Measurements from ENCODE around the gene PITPNM1. TPM values are rescaled to one million over a fixed set of nuclear protein-coding genes. Genes with fewer than 3 reads are reported as not detected.

PITPNM1 gene
- polyA plus RNA-seq, 1 donor from 2014 or later: 40.6 TPM

DNA sequence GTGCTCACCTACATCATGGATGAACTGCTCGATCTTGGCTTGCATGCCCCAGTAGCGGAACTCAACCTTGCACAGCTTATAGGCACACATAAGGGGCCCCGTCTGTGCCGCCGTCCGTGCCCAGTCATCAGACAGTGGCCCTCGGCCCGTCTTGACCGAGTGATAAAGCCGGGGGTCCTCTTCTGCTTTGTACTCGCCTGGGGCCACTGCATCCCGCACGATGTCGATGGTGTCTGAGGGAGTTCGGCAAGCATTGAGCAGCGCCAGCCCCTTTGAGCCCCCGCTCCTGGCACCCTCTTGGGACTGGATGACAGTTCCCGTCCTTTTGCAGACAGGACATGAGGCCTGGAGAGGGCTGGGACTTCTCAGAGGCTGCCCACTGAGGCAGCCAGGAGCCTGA lies 3.3 kb downstream of the PITPNM1 start:
- peaks cover 3% of the 10 kb centered on the region for H3K36me3 Mint-ChIP-seq
- H3K27me3 Mint-ChIP-seq: no peaks in the 10 kb centered on the region
- H3K4me1 Mint-ChIP-seq: peaks cover 18 to 24% (median 19%) of the 10 kb centered on the region in 3 donors
- H3K9me3 Mint-ChIP-seq: no peaks in the 10 kb centered on the region
- peak overlapping the region in 1 of 3 donors; percentile 54 for H3K27ac Mint-ChIP-seq
- no peak overlapping the region for H3K4me3 Mint-ChIP-seq

DNA sequence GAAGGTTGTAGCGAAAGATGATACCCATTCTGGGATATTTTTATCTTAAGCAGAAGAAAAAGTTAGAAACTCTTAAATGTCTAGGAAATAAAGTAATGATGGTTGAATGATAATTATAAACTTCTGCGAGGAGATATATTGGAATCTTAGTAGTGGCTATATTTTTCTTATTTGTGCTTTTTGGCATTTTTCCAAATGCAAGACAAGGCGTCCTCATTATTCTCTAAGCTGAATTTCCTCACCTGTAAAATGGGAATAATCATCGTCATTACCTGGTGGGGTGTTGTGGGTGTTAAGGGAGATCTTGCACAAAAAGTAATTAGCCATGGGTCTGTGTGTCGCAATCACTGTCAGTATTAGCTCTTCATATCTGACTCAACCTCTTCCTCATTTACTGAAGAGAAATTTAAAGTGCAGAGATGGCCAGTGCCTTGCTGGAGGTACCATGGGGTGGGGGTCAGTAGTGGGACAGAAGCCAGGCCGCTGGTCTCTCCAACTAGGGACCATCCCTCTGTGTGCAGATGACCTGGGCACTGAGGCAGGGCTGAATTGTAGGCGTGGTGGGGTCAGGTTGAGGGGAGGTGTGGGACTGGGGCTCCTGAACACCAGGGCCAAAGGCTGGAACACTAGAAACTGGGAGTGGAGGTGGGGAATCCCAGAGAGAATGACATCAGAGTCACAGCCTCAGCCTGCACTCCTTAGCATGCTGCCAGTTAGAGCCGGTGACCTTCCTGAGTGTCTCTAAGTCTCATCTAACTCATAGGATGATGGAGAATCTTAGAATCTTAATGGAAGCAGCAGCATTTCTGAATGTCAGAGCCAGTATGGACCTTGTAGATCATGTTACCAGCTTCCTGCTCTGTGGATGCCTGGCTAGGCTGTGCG lies 4.1 kb downstream of the PITPNM1 start:
- Mint-ChIP-seq H3K4me3 (peak overlapping the region in 2 of 4 donors; percentile 13 to 64), H3K36me3 (peaks cover 2% of the 10 kb centered on the region), H3K4me1 (peaks cover 13 to 19% (median 14%) of the 10 kb centered on the region in 3 donors)

DNA sequence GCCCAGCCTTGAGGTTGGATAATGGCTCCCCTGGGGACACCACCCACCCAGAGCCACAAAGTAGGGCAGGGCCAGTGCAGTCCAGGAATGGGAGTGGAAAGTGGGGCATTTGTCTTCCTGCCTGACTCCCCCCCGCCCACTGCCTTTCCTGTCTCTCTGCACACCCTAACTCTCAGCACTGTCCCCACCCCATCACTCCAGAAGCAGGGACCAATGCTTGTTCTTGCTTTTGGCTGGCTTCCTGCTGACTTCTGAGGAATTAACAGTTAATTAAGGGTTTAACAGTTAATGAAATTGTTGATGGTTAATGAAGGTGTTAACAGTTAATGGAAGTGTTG lies 4.7 kb downstream of the PITPNM1 start:
- H3K4me1 Mint-ChIP-seq: peaks cover 11 to 14% (median 14%) of the 10 kb centered on the region in 3 donors
- H3K4me3 Mint-ChIP-seq: peak overlapping the region in 1 of 4 donors; percentile 64
- no peaks in the 10 kb centered on the region for H3K27me3 Mint-ChIP-seq
- peaks cover 2% of the 10 kb centered on the region for H3K36me3 Mint-ChIP-seq
- peak overlapping the region in 2 of 3 donors; percentile 47 to 54 for H3K27ac Mint-ChIP-seq
- H3K9me3 Mint-ChIP-seq: no peaks in the 10 kb centered on the region

More for the DNA sequence above, 4.1 kb downstream of the PITPNM1 start:
- no peaks in the 10 kb centered on the region for H3K27me3 Mint-ChIP-seq
- H3K9me3 Mint-ChIP-seq: no peaks in the 10 kb centered on the region
- H3K27ac Mint-ChIP-seq: peak overlapping the region in 2 of 3 donors; percentile 47 to 54

DNA sequence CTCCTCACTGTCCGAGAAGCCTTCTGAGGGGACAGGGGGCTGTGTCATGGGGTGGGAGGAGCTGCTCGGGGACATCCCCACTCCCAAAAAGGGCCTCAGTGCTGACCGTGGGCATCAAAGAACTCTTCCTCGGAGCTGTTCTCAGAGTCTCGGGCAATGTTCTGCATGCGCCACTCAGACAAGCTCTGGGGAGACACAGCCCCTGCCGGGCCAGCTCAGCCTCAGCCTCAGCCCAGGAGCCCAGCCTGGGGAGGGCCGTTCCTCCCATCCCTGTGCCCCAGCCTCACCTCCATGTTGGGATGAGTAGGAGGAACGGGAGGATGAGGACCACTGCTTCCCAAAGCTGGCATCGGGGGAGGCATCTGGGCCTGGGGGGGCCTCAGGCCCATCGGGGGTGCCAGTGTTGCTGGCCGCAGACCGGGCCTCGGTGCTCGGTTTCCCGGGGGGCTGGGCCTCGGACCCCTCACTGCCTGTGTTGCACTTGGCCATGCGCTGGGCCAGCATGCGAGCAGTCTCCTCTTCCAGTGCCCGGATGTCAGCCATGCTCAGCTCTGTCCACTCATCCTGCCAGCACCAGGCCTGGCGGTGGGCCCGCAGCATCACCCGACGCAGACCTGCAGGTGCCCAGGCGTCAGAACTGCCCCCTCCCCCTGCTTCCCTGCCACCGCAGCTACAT lies 5.2 kb downstream of the PITPNM1 start:
- peaks cover 2% of the 10 kb centered on the region for H3K36me3 Mint-ChIP-seq
- H3K27me3 Mint-ChIP-seq: no peaks in the 10 kb centered on the region
- H3K4me3 Mint-ChIP-seq: no peak overlapping the region
- peaks cover 10 to 14% (median 13%) of the 10 kb centered on the region in 3 donors for H3K4me1 Mint-ChIP-seq
- H3K9me3 Mint-ChIP-seq: no peaks in the 10 kb centered on the region
- no peak overlapping the region for H3K27ac Mint-ChIP-seq

DNA sequence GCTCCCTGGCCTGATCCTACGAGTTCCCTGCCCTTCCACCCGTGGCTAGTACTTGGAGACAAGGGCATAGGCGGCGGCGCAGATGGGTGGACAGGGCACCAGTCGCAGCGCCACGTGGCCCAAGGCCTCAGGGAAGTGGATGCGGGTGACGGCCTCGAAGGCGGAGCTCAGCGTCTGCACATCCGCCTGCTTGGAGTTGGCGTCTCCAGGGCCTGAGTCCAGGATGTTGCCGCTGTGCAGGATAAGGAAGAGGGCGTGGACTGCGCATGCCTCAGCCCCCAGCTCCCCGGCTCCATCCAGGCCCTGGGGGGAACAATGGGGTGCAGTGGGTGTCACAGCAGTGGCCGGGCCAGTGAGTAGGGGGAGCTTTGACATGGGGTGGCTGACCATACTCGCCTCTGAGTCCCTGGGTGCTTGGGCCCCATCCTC lies 6.6 kb downstream of the PITPNM1 start:
- Mint-ChIP-seq H3K27me3 (no peaks in the 10 kb centered on the region), H3K4me1 (peaks cover 9 to 13% (median 10%) of the 10 kb centered on the region in 3 donors), H3K36me3 (peaks cover 2% of the 10 kb centered on the region), H3K27ac (no peak overlapping the region), H3K9me3 (no peaks in the 10 kb centered on the region), H3K4me3 (no peak overlapping the region)

DNA sequence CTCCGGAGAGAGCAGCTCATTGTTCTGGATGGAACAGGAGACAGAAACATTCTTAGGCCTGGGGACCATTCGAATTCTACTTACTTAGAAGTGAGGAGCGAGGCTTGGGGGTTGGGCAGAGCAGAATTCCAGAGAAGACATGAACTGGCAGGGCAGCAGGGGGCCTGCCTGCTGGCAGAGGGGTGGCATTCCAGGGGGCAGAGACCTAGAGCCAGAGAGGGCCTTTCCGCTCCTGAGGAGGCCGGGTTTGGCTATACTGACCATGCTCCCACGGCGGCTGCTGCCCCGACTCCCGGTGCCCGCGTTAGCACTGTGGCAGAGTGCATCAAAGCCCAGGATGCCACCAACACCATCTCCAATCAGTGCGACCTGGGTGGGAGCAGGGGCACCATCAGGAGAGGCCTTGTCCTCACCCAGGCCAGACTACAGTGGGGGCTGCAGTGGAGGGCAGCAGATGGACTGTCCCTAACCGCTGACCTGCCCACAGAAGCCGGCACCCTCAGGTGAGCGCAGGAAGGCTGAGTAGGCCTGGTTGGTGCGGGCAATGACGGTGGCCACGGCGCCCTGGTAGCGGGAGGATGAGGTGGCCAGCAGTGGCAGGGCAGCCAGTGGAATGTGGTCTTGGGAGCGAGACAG lies 7.4 kb downstream of the PITPNM1 start:
- Mint-ChIP-seq H3K36me3 (no peaks in the 10 kb centered on the region), H3K9me3 (no peaks in the 10 kb centered on the region), H3K27me3 (no peaks in the 10 kb centered on the region), H3K4me3 (no peak overlapping the region), H3K27ac (peak overlapping the region in 1 of 3 donors; percentile 32), H3K4me1 (peaks cover 5 to 8% (median 7%) of the 10 kb centered on the region in 3 donors)

DNA sequence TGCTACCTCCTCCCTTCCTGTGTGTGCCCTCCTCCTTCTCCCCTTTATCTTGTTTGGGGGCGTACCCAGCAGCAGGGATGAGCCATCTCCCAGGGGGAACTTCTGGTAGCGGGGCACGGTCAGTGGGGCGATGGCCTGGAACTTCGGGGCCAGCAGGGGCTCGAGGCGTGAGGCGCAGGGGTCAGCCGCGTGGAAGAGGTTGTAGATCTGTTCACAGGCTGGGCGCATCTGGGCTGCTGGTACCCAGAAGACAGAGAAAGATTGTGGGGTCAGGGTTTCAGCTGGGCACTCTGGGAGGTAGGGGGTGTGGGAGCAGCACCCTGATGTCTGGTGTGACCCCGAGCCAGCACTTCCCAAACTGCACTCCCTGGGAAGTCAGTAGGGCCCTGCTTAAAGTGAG lies 9.1 kb downstream of the PITPNM1 start:
- Mint-ChIP-seq H3K4me1 (peaks cover 5 to 7% (median 6%) of the 10 kb centered on the region in 3 donors), H3K36me3 (no peaks in the 10 kb centered on the region), H3K27ac (no peak overlapping the region), H3K27me3 (no peaks in the 10 kb centered on the region), H3K4me3 (no peak overlapping the region), H3K9me3 (no peaks in the 10 kb centered on the region)

DNA sequence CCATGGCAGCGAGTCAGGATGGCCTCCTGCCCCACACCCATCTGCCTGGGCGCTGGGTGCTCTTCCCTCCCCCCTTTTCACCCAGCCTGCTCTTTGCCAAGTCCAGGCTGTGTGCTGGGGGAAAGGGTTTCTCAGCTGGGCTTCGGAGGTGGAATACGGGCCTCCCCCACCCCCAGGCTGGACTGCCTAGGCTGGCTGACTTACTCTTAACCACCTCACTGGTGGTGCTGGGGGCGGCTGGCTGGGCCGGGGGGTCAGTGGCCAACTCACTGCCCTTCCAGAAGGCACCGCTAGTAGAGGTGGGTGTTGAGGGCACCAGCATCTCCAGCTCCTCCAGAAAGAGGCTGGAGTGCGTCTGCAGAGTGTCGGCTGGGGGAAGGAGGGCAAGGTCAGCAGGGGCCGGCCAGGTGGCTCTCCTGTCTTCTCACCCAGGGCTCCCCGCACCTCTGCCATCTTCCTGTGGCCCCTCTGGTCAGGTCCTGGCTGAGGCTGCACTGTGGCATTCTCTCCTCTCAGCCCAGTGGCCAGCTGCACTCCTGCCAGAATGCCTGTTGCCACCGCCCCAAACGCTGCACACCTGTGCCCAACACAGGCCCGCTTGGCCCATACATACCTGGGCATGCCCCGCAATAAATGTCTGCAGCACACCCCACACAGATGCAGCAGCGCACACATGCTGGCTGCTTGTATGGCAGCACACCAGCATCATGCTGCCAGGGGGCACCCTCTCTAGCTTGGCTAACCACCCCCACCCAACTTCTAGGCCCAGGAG lies 9.7 kb downstream of the PITPNM1 start:
- no peaks in the 10 kb centered on the region for H3K9me3 Mint-ChIP-seq
- no peaks in the 10 kb centered on the region for H3K27me3 Mint-ChIP-seq
- H3K4me3 Mint-ChIP-seq: no peak overlapping the region
- peaks cover 0 to 2% (median 0%) of the 10 kb centered on the region in 3 donors for H3K4me1 Mint-ChIP-seq
- no peak overlapping the region for H3K27ac Mint-ChIP-seq
- H3K36me3 Mint-ChIP-seq: no peaks in the 10 kb centered on the region

DNA sequence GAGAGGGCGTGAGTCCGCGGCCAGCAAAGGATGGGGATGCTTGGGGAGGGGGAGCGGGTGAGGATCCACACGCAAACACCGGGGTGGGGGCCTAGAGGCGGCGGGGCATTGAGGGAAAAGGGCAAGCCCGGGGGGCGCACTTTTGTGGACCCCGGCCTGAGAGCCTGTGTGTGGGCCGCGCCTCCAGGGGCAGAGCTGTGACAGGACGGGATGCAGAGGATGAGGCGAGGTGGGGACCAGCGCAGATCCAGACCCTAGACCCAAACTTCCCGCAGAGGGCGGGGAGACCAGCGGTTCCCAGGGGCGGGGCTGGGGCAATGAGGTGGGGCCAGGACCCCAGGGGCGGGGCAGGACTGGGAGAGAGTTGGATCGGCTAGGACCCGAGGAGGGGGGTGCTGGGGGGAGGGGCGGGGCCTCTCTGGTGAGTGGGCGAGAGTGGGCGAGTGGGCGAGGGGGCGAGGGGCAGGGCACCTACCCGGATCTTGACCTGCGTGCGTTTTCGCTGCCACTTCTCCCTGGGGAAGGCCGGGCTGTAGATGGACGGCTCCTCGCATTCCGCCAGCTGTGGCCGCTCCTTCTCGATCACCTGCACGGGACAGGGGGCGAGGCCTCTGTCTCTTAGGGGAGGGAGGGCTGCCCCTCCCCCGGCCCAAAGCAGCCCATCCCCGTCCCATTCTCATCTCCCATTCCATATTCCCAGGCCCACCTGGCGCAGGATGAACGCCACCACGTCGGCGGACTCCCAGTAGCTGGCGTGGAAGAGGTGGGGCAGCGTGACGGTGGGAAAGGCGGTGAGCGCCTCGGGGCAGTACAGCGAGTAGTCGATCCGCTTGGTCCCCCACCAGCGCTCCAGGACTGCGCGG lies 10.6 kb downstream of the PITPNM1 start:
- no peaks in the 10 kb centered on the region for H3K9me3 Mint-ChIP-seq
- peaks cover 0 to 4% (median 2%) of the 10 kb centered on the region in 3 donors for H3K4me1 Mint-ChIP-seq
- H3K27me3 Mint-ChIP-seq: no peaks in the 10 kb centered on the region
- no peak overlapping the region for H3K27ac Mint-ChIP-seq
- no peaks in the 10 kb centered on the region for H3K36me3 Mint-ChIP-seq
- H3K4me3 Mint-ChIP-seq: no peak overlapping the region

DNA sequence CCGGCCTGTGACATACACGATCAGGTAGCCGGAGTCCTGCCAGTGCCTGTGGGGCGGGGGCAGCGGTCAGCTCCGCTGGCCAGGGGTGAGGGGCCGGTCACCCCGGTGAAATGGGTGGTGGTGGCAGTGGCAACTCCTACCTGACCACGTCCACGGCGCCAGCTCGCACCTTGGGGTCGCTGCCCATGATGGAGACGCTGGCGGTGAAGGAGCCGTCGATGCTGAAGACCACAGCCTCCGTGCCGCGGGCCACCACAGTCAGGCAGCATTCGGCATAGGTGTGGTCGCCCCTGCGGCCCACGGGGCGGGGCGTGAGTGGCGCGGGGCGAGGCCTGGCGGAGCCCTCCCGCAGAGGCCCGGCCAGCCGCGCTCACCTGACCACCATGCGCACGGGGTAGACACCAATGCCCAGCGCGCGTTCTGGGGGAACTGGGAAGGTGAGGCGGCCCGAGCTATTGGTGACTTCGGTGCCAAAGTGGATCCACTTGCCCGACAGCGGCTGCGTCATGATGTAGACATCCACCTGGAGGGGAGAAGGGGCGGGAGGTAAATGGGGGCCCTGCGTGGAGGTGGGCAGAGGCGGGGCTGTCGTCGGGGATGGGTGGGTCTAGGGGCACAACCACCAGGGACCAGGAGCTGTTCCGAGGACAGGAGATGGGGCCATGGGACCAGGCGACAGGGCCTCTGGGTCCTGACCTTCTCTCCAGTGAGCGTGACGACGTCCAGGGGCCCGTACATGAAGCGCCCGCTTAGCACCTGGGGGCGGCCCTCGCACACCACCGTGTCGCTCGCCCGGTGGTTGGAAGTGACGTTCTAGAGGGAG lies 11.4 kb downstream of the PITPNM1 start:
- Mint-ChIP-seq H3K9me3 (no peaks in the 10 kb centered on the region), H3K4me3 (no peak overlapping the region), H3K27ac (no peak overlapping the region), H3K4me1 (peaks cover 0 to 4% (median 3%) of the 10 kb centered on the region in 3 donors), H3K36me3 (no peaks in the 10 kb centered on the region), H3K27me3 (no peaks in the 10 kb centered on the region)

DNA sequence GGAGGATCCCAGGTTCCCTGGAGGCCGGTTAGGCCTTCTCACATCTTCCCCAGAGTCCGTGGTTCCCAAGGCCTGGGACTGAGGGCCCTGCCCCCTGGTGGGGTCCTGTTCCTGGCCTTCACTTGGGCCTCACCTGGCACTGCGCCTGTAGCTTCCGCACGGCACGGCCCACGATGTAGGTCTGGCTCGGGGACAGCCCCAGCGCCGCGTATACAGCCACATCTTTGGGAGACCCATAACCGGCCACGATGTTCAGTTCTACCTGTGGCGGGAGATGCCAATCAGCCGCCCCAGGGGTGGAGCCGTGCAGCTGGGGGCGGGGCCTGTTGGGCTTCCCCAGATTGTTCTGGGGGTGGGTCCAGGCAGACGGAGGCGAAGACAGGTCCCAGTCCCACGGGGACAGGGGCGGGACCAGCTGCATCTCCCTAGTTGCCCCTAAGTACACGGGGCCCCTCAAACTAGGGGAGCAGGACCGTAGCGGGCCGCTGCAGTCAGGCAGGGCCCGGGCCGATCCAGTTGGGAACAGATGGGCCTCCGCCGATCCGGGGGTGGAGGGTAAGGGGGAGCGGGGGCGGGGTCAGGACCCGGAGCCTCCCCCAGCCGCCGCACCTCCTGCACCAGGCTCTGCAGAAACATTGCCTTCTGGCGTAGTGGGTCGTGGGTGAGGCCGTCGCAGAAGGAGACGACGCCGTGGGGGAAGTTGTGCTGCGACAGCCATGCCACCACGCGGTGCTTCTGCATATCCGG lies 12.2 kb downstream of the PITPNM1 start:
- peaks cover 2 to 4% (median 4%) of the 10 kb centered on the region in 3 donors for H3K4me1 Mint-ChIP-seq
- no peaks in the 10 kb centered on the region for H3K27me3 Mint-ChIP-seq
- H3K4me3 Mint-ChIP-seq: no peak overlapping the region
- no peaks in the 10 kb centered on the region for H3K36me3 Mint-ChIP-seq
- no peak overlapping the region for H3K27ac Mint-ChIP-seq
- no peaks in the 10 kb centered on the region for H3K9me3 Mint-ChIP-seq

DNA sequence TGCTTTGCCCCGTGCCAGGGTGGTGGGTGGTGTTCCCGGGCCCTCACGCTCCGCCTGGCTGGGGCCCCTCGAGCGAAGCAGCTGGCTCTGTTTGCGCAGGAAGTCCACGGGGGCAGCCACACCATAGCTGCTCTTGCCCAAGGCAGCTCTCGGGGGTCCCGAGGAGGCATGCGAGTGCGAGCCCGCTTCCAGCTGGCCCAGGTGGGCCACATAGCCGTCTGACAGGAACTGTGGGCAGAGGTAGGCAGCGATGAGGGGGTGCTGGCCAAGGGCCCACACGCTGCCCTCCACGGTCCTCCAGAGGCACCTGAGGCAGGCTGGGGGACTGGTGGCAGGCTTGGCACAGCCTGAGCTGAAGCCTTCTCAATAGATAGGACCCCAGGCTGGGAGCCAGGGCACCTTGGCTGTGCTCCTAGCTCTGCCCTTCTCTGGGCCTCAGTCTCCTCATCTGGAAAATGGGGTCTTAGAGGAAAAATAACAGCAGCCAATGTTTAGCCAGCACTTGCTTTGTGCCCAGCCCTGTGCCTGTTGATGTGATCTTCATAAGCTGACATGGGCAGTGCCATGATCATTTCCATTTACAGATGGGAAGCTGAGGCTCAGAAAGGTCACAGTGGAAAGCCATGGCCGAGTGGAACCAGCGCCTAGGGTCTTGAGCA lies 13.0 kb downstream of the PITPNM1 start:
- peak overlapping the region in 1 of 3 donors; percentile 16 for H3K27ac Mint-ChIP-seq
- H3K4me3 Mint-ChIP-seq: no peak overlapping the region
- H3K36me3 Mint-ChIP-seq: peaks cover 2% of the 10 kb centered on the region

More for the DNA sequence above, 13.0 kb downstream of the PITPNM1 start:
- Mint-ChIP-seq H3K27me3 (no peaks in the 10 kb centered on the region), H3K9me3 (no peaks in the 10 kb centered on the region), H3K4me1 (peaks cover 4 to 9% (median 8%) of the 10 kb centered on the region in 3 donors)
